GM23338 (cell line): ENCODE measurements around the gene POSTN.

Experiments used
- CREB1 ChIP-seq: fragments of 250-450 bp; sonication (Bioruptor Pico); IDR thresholded peaks from 2 replicates; pipeline ENCODE4 v1.5.0; 2020; ENCODE audit warnings: low read depth, mild to moderate bottlenecking, moderate library complexity
- JUNB ChIP-seq: IDR thresholded peaks from one replicate; pipeline ENCODE4 v1.6.1; 2016; ENCODE audit warnings: antibody characterized with exemption; ENCODE audit not compliant: unreplicated experiment
- NANOG ChIP-seq: IDR thresholded peaks from 2 replicates; pipeline ENCODE4 v1.6.1; 2016; ENCODE audit warnings: antibody characterized with exemption, borderline replicate concordance
- TF ChIP-seq, protein P1 (sequence below), 2 experiments: fragments of 200-600 bp in 1 of 2; sonication (generic) in 1 of 2; conservative IDR thresholded peaks; 2 replicates each; pipeline versions ENCODE4 v1.5.1 to v1.6.1; 2016 to 2017; ENCODE audit warnings: antibody characterized with exemption in 2 of 2, low read depth in 2 of 2, mild to moderate bottlenecking in 2 of 2, moderate library complexity in 1 of 2
- TF ChIP-seq, protein P2 (sequence below): IDR thresholded peaks from one replicate; pipeline ENCODE4 v1.6.1; 2018; ENCODE audit warnings: antibody characterized with exemption; ENCODE audit not compliant: unreplicated experiment

DNA sequence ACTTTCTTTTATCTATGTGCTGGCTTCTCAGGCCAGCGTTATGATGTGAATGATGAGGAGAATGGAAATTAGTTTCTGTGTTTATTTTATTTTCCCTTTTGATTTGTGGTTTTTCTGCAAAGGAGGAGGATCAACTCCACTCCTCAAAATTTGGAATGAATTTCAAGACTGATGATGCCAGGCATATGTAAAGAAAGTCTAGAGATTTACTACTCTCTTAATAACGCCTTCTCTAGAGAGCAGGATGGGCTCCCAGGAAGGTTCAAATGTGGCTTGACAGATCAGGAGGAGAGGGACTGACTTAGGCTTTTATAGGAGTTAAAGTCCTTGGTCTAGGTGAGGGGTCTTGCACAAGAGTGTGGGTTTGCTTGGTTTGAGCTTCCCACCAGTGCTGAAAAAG, 15.1 kb upstream of the POSTN start:
- TF ChIP-seq, protein P1, sequence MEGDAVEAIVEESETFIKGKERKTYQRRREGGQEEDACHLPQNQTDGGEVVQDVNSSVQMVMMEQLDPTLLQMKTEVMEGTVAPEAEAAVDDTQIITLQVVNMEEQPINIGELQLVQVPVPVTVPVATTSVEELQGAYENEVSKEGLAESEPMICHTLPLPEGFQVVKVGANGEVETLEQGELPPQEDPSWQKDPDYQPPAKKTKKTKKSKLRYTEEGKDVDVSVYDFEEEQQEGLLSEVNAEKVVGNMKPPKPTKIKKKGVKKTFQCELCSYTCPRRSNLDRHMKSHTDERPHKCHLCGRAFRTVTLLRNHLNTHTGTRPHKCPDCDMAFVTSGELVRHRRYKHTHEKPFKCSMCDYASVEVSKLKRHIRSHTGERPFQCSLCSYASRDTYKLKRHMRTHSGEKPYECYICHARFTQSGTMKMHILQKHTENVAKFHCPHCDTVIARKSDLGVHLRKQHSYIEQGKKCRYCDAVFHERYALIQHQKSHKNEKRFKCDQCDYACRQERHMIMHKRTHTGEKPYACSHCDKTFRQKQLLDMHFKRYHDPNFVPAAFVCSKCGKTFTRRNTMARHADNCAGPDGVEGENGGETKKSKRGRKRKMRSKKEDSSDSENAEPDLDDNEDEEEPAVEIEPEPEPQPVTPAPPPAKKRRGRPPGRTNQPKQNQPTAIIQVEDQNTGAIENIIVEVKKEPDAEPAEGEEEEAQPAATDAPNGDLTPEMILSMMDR (conservative IDR thresholded peaks at IDR 0.05; ENCODE audit: low read depth in 2 of 2): no peak
- TF ChIP-seq JUNB (no peak), NANOG (no peak), CREB1 (CRISPR knock-in tag) (no peak)
- TF ChIP-seq, protein P2, sequence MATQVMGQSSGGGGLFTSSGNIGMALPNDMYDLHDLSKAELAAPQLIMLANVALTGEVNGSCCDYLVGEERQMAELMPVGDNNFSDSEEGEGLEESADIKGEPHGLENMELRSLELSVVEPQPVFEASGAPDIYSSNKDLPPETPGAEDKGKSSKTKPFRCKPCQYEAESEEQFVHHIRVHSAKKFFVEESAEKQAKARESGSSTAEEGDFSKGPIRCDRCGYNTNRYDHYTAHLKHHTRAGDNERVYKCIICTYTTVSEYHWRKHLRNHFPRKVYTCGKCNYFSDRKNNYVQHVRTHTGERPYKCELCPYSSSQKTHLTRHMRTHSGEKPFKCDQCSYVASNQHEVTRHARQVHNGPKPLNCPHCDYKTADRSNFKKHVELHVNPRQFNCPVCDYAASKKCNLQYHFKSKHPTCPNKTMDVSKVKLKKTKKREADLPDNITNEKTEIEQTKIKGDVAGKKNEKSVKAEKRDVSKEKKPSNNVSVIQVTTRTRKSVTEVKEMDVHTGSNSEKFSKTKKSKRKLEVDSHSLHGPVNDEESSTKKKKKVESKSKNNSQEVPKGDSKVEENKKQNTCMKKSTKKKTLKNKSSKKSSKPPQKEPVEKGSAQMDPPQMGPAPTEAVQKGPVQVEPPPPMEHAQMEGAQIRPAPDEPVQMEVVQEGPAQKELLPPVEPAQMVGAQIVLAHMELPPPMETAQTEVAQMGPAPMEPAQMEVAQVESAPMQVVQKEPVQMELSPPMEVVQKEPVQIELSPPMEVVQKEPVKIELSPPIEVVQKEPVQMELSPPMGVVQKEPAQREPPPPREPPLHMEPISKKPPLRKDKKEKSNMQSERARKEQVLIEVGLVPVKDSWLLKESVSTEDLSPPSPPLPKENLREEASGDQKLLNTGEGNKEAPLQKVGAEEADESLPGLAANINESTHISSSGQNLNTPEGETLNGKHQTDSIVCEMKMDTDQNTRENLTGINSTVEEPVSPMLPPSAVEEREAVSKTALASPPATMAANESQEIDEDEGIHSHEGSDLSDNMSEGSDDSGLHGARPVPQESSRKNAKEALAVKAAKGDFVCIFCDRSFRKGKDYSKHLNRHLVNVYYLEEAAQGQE: no peak
